Naive thymus-derived CD8-positive, alpha-beta T cell (primary cell): ENCODE data around the gene UMAD1. TPM values are rescaled to one million over a fixed set of nuclear protein-coding genes. Genes with fewer than 3 reads are reported as not detected.

Experiments used
- ATAC-seq, 2 donors: fragments of 150-1000 bp; cut with Tn5 transposase in 1 of 2; sonication (Bioruptor Pico), chemical (Tn5 transposase) in 1 of 2; 1 replicate in 1 of 2; 2 replicates in 1 of 2; pipeline ENCODE4 v1.10.0; 2021; ENCODE audit warnings: mild to moderate bottlenecking in 2 of 2, moderate library complexity in 2 of 2
- POLR2A ChIA-PET: fragments of 350-600 bp; sonication (Branson Sonifier 250); formaldehyde crosslinking; loops from one replicate; lab custom pipeline; 2021; ENCODE audit warnings: antibody characterized with exemption; lab: Charles Lee
- DNase-seq, 10 donors: peaks; one replicate each; pipeline versions ENCODE4 v3.0.0 to v3.0.0-alpha.2; 2020 to 2022
- H3K27ac Mint-ChIP-seq, 10 donors: one replicate each; pipeline ENCODE4 v1.8.0; 2020 to 2022; ENCODE audit warnings: mild to moderate bottlenecking in 10 of 10, mixed read lengths in 10 of 10, moderate library complexity in 4 of 10, inconsistent platforms in 1 of 10
- H3K27me3 Mint-ChIP-seq, 5 donors: one replicate each; pipeline ENCODE4 v1.8.0; 2021 to 2022; ENCODE audit warnings: mixed read lengths in 5 of 5
- H3K36me3 Mint-ChIP-seq, 3 donors: one replicate each; pipeline ENCODE4 v1.8.0; 2020 to 2022; ENCODE audit warnings: mixed read lengths in 3 of 3, mild to moderate bottlenecking in 2 of 3, inconsistent platforms in 1 of 3
- H3K4me1 Mint-ChIP-seq, 4 donors: one replicate each; pipeline ENCODE4 v1.8.0; 2021 to 2022; ENCODE audit warnings: mixed read lengths in 4 of 4
- H3K4me3 Mint-ChIP-seq, 10 donors: one replicate each; pipeline ENCODE4 v1.8.0; 2020 to 2022; ENCODE audit warnings: mild to moderate bottlenecking in 10 of 10, mixed read lengths in 10 of 10, moderate library complexity in 6 of 10, inconsistent platforms in 1 of 10
- H3K9me3 Mint-ChIP-seq, 9 donors: one replicate each; pipeline ENCODE4 v1.8.0; 2020 to 2022; ENCODE audit warnings: mixed read lengths in 9 of 9, mild to moderate bottlenecking in 3 of 9, inconsistent platforms in 1 of 9, moderate library complexity in 1 of 9
- polyA plus RNA-seq, 3 donors: library from polyadenylated mRNA; unstranded; fragments of 300-500 nt; fragmentation: Illumina TruSeq; gene quantifications; one replicate each; pipeline ENCODE4 v1.2.3, GENCODE V29; 2021
- total RNA-seq, 8 experiments: library from RNA in 2 of 8; stranded (reverse) in 2 of 8; gene quantifications; one replicate each; pipeline ENCODE4 v1.2.3 and lab custom pipeline; 2021 to 2026

The UMAD1 gene
- total and polyA plus RNA-seq, 5 experiments from 2014 or later, result 18.4 to 35.5 (median 25.9) TPM

DNA sequence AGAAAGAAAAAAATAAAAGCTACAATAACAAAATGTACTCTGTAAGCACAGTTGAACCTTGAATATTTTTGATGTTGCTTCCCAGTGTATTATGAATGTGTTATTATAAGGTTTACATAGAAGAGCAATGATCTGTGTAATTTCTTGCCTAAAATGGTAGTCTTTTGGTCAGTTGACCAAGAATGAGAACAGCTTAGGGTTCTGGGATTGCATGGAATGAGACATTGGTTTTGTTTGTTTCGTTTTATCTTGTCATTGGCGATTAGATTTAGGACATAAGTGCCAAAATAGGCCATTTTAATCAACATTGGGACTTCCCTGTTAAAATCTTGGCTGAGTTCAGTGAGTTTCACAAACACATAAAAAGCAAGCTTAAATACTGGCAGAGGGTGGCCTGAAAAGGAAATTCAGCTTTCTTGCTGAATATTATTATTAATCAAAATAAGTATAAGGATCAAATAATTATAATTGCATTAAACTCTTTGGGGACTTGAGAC lies 278.9 kb downstream of the UMAD1 start:
- Mint-ChIP-seq H3K27ac (no peak overlapping the region), H3K27me3 (no peaks in the 10 kb centered on the region), H3K4me1 (peaks cover 12 to 41% (median 17%) of the 10 kb centered on the region in 4 donors), H3K4me3 (no peak overlapping the region), H3K36me3 (peaks cover 0 to under 1% (median 0%) of the 10 kb centered on the region in 3 donors), H3K9me3 (no peaks in the 10 kb centered on the region)
- DNase-seq (no peak), ATAC-seq (no peak)
- POLR2A ChIA-PET, result interaction anchor here (1.7 kb wide), 1 partner anchor 49 kb away, joined by 5 read pairs; the partner anchor contains the start of gene GLCCI1

DNA sequence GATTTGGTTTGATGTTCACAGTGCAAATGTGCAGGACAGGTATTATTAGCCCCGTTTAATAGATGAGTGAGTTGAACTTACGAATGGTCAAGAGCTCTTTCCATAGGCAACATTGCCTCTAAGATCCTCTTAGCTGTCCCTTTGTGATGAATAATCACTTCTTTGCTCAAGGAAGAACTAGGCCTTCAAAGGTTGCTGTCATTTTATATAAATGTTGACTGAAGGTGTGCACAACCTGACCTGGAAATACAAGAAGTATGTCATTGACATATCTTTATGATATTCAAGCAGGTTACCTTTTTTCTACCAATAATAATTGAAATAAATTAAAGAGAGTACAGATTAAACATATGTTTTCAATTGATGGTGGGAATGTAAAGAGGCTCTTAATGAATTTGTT lies 279.5 kb downstream of the UMAD1 start:
- no peaks in the 10 kb centered on the region for H3K9me3 Mint-ChIP-seq
- H3K4me1 Mint-ChIP-seq, result peaks cover 13 to 43% (median 19%) of the 10 kb centered on the region in 4 donors
- DNase-seq (no peak), ATAC-seq (no peak)
- H3K36me3 Mint-ChIP-seq, result no peaks in the 10 kb centered on the region
- POLR2A ChIA-PET, result interaction anchor here (1.7 kb wide), 1 partner anchor 48 kb away, joined by 5 read pairs; the partner anchor contains the start of gene GLCCI1
- H3K4me3 Mint-ChIP-seq, result peak overlapping the region in 1 of 10 donors; percentile 48
- peak overlapping the region in 1 of 10 donors; percentile 51 for H3K27ac Mint-ChIP-seq
- no peaks in the 10 kb centered on the region for H3K27me3 Mint-ChIP-seq

- Mint-ChIP-seq H3K27ac (peak overlapping the region in 4 of 10 donors; percentile 11 to 75 (median 34)), H3K27me3 (no peaks in the 10 kb centered on the region), H3K4me1 (peaks cover 13 to 43% (median 19%) of the 10 kb centered on the region in 4 donors), H3K36me3 (no peaks in the 10 kb centered on the region), H3K4me3 (peak overlapping the region in 9 of 10 donors; percentile 34 to 73 (median 46)), H3K9me3 (no peaks in the 10 kb centered on the region)
- DNase-seq (no peak), ATAC-seq (peak; percentile 28 to 44)
- POLR2A ChIA-PET, result interaction anchor here (1.7 kb wide), 1 partner anchor 48 kb away, joined by 5 read pairs; the partner anchor contains the start of gene GLCCI1
Measured at GRCh38 chr7:7920481-7920880, 279.9 kb downstream of the UMAD1 start.

- peaks cover 13 to 43% (median 19%) of the 10 kb centered on the region in 4 donors for H3K4me1 Mint-ChIP-seq
- H3K27me3 Mint-ChIP-seq, result no peaks in the 10 kb centered on the region
- H3K36me3 Mint-ChIP-seq, result no peaks in the 10 kb centered on the region
- H3K27ac Mint-ChIP-seq, result no peak overlapping the region
- POLR2A ChIA-PET, result no interaction called here
- DNase-seq (no peak), ATAC-seq (no peak)
- H3K9me3 Mint-ChIP-seq, result no peaks in the 10 kb centered on the region
- H3K4me3 Mint-ChIP-seq, result no peak overlapping the region
Measured at GRCh38 chr7:7921830-7922229, 281.3 kb downstream of the UMAD1 start.

GRCh38 chr7:7922684-7923385 lies 282.3 kb downstream of the UMAD1 start:
- H3K27me3 Mint-ChIP-seq, result no peaks in the 10 kb centered on the region
- H3K36me3 Mint-ChIP-seq, result no peaks in the 10 kb centered on the region
- POLR2A ChIA-PET, result no interaction called here
- H3K4me1 Mint-ChIP-seq, result peaks cover 13 to 43% (median 19%) of the 10 kb centered on the region in 4 donors
- DNase-seq, result no peak
- no peak for ATAC-seq
- no peak overlapping the region for H3K27ac Mint-ChIP-seq
- H3K9me3 Mint-ChIP-seq, result no peaks in the 10 kb centered on the region
- no peak overlapping the region for H3K4me3 Mint-ChIP-seq

DNA sequence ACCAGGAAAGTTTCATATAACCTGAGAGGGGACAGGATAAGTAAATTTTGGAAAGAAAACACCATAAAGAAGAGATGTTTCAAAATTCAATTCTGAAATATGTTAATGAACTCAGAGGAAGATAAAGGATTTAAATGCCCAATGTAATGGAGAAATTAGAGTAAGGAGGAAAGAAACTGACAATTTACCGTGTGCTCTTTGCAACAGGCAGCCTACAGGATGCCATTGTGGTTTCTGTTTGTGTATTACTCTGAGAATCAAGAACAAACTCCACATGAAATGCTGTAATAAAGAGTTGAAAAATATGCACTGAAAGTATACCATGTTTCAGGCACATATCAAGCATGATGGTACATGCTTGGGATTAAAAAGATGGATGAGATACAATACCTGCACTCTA lies 283.3 kb downstream of the UMAD1 start:
- Mint-ChIP-seq H3K9me3 (no peaks in the 10 kb centered on the region), H3K27me3 (no peaks in the 10 kb centered on the region), H3K4me3 (peak overlapping the region in 4 of 10 donors; percentile 3 to 5 (median 4)), H3K36me3 (no peaks in the 10 kb centered on the region), H3K27ac (peak overlapping the region in 1 of 10 donors; percentile 14), H3K4me1 (peaks cover 13 to 41% (median 19%) of the 10 kb centered on the region in 4 donors)
- DNase-seq, result no peak
- ATAC-seq, result no peak
- POLR2A ChIA-PET, result no interaction called here

- peak overlapping the region in 2 of 10 donors; percentile 14 to 21 for H3K27ac Mint-ChIP-seq
- H3K9me3 Mint-ChIP-seq, result no peaks in the 10 kb centered on the region
- POLR2A ChIA-PET, result no interaction called here
Measured at GRCh38 chr7:7924303-7924702, 283.8 kb downstream of the UMAD1 start.

More at GRCh38 chr7:7924303-7924702, 283.8 kb downstream of the UMAD1 start:
- Mint-ChIP-seq H3K4me1 (peaks cover 13 to 37% (median 19%) of the 10 kb centered on the region in 4 donors), H3K27me3 (no peaks in the 10 kb centered on the region), H3K4me3 (no peak overlapping the region), H3K36me3 (no peaks in the 10 kb centered on the region)
- ATAC-seq (no peak), DNase-seq (no peak)

Other genes with a start within 250 kb of the UMAD1 start
- gene COL28A1, start 104.9 kb upstream of the UMAD1 start, total RNA-seq, result under 1 TPM; 0.33 to 0.91 TPM
- gene COL28A1, start 104.9 kb upstream of the UMAD1 start, polyA plus RNA-seq, result not detected
- gene MIOS, start 73.9 kb upstream of the UMAD1 start, total RNA-seq, result 10 to 100 TPM; 35.2 to 37.7 TPM
- 10 to 100 TPM; 15.6 to 23.5 (median 19.7) TPM for gene MIOS, start 73.9 kb upstream of the UMAD1 start, polyA plus RNA-seq
- gene RPA3, start 77.9 kb downstream of the UMAD1 start, total RNA-seq, result 10 to 100 TPM; 29.7 to 35.9 TPM
- gene RPA3, start 77.9 kb downstream of the UMAD1 start, polyA plus RNA-seq, result 10 to 100 TPM; 78.6 to 97.5 (median 89.5) TPM